Measurements from ENCODE around the gene IFI6. TPM values are rescaled to one million over a fixed set of nuclear protein-coding genes. Genes with fewer than 3 reads are reported as not detected.

Gene IFI6
- total RNA-seq, 1 donor from 2014 or later: 1.3 TPM

DNA sequence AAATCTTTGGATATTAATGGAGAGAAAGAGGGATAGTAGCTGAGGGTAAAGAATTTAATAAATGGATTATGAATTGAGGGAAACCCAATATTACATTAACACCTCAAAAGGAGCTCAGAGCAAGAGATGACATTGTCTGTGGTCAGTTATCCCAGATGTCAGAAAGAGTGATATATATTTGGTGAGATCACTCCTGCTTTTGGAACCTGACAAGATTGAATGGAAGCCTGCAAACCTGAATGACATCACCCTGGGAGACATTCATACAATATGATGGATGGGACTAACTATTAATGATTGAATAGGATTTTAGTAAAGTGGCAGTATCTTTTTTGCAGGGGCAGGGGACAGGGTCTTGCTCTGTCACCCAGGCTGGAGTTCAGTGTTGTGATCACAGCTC lies 6.8 kb upstream of the IFI6 start:
- no peak for FAIRE-seq
- TF ChIP-seq, protein P1, sequence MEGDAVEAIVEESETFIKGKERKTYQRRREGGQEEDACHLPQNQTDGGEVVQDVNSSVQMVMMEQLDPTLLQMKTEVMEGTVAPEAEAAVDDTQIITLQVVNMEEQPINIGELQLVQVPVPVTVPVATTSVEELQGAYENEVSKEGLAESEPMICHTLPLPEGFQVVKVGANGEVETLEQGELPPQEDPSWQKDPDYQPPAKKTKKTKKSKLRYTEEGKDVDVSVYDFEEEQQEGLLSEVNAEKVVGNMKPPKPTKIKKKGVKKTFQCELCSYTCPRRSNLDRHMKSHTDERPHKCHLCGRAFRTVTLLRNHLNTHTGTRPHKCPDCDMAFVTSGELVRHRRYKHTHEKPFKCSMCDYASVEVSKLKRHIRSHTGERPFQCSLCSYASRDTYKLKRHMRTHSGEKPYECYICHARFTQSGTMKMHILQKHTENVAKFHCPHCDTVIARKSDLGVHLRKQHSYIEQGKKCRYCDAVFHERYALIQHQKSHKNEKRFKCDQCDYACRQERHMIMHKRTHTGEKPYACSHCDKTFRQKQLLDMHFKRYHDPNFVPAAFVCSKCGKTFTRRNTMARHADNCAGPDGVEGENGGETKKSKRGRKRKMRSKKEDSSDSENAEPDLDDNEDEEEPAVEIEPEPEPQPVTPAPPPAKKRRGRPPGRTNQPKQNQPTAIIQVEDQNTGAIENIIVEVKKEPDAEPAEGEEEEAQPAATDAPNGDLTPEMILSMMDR (IDR thresholded peaks at IDR 0.05; ENCODE audit: insufficient read depth, low read length, severe bottlenecking): no peak
- no peak overlapping the region for H3K4me3 ChIP-seq (ENCODE audit: low read depth, low read length)

DNA sequence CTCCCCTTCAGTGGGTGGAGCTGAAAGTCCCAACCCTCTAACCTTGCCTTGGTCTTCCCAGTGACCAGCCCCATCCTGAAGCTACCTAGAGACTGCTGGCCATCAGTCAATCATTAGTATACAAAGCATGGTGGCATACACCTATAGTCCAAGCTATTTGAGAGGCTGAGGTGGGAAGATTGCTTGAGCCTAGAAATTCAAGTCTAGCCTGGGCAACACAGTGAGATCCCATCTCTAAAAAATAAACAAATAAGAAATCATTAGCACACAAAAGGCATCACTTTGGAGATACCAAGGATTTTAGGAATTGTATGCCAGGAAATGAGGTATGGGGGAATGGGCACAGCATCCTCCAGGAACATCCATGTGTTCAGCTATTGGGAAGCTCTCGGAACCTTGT lies 4.4 kb upstream of the IFI6 start:
- no peak overlapping the region for H3K4me3 ChIP-seq (ENCODE audit: low read depth, low read length)
- FAIRE-seq (no peak), DNase-seq (ENCODE audit: low read depth) (no peak)
- H3K27me3 ChIP-seq (ENCODE audit: control insufficient read depth, insufficient read depth, low read length): no peaks in the 10 kb centered on the region
- TF ChIP-seq, protein P1 (IDR thresholded peaks at IDR 0.05; ENCODE audit: insufficient read depth, low read length, severe bottlenecking): no peak
- H3K36me3 ChIP-seq (ENCODE audit: control insufficient read depth, insufficient read depth, low read length): no peaks in the 10 kb centered on the region

More for the DNA sequence above, 6.8 kb upstream of the IFI6 start:
- no peaks in the 10 kb centered on the region for H3K27me3 ChIP-seq (ENCODE audit: control insufficient read depth, insufficient read depth, low read length)
- no peaks in the 10 kb centered on the region for H3K36me3 ChIP-seq (ENCODE audit: control insufficient read depth, insufficient read depth, low read length)
- no peak for DNase-seq (ENCODE audit: low read depth)

DNA sequence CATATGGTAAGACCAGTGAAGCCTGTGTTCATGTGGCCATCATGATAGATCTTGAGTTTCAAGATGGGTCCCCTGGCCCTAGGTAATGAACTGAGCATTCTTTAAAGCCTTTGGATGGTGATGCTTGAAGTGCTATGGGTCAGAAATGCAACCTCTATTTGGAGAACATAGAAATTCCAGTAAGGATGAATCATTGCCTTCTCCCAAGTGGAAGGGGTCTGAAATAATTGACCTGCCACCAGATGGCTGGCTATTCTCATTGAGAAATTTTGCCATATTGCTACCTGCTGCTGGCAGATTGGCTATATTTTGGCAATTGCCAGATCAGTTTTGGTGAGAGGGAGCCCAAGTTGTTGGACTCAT lies 739 bp upstream of the IFI6 start:
- FAIRE-seq (no peak), DNase-seq (ENCODE audit: low read depth) (no peak)
- TF ChIP-seq, protein P1 (IDR thresholded peaks at IDR 0.05; ENCODE audit: insufficient read depth, low read length, severe bottlenecking): no peak
- no peaks in the 10 kb centered on the region for H3K27me3 ChIP-seq (ENCODE audit: control insufficient read depth, insufficient read depth, low read length)
- H3K4me3 ChIP-seq (ENCODE audit: low read depth, low read length): no peak overlapping the region
- no peaks in the 10 kb centered on the region for H3K36me3 ChIP-seq (ENCODE audit: control insufficient read depth, insufficient read depth, low read length)

DNA sequence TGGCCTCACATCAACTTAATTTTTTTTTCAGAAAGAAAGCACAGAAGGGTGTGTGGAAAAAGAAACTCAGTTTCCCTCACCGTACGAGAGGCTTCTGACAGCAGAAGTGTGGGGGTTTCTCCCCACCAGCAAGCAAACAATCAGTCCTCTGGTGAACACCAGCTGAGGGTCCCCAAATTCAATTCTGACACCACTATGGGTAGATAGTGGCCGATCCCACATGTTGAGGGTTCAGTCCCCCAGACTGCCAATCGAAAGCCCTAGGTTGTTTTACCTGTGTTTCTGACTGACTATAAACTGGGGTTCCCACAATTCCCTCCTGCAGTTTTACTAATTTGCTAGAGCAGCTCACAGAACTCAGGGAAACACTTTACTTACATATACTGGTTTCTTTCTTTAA lies 2.1 kb downstream of the IFI6 start:
- Histone ChIP-seq H3K4me3 (ENCODE audit: low read depth, low read length) (no peak overlapping the region), H3K36me3 (ENCODE audit: control insufficient read depth, insufficient read depth, low read length) (no peaks in the 10 kb centered on the region), H3K27me3 (ENCODE audit: control insufficient read depth, insufficient read depth, low read length) (no peaks in the 10 kb centered on the region)
- no peak for DNase-seq (ENCODE audit: low read depth)
- TF ChIP-seq, protein P1 (IDR thresholded peaks at IDR 0.05; ENCODE audit: insufficient read depth, low read length, severe bottlenecking): no peak
- no peak for FAIRE-seq

DNA sequence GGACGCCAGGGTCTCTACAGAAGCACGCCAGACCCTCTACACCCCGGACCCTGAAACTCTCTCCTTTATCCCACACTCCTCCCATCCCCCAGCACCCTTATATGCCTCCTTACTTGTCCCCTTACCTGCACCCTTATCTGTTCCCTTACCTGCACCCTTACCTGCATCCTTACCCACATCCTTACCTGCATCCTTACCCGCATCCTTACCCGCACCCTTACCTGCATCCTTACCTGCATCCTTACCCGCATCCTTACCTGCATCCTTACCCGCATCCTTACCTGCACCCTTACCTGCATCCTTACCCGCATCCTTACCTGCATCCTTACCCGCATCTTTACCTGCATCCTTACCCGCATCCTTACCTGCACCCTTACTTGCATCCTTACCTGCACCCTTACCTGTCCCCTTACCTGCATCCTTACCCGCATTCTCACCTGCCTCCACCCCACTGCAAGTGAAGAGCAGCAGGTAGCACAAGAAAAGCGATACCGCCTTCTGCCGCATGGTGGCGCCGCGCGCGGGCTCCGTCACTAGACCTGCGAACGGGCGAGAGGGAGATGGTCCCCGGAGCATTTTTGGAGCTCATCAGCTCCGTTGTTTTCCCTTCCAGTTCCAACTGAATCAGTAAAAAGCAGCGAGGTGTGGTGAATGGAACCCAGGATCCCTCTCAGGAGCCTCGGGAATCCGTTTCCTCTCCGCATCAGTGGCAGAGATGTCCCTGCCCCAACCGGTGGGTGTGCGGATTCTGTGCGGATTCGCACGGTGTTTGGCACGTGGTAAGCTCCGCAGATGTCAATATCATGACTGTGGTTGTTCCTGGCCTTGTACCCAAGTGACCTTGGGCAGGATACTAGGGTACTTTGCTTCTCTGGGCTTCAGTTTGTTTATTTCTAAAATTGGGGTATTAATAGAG lies 2.9 kb downstream of the IFI6 start:
- FAIRE-seq (no peak), DNase-seq (ENCODE audit: low read depth) (peak; percentile 50)
- Histone ChIP-seq H3K36me3 (ENCODE audit: control insufficient read depth, insufficient read depth, low read length) (no peaks in the 10 kb centered on the region), H3K27me3 (ENCODE audit: control insufficient read depth, insufficient read depth, low read length) (no peaks in the 10 kb centered on the region), H3K4me3 (ENCODE audit: low read depth, low read length) (no peak overlapping the region)
- TF ChIP-seq, protein P1 (IDR thresholded peaks at IDR 0.05; ENCODE audit: insufficient read depth, low read length, severe bottlenecking): peak; percentile 98
